ENCODE measurements around the gene TTLL7.

GRCh38 chr1:83836543-83836942, 162.4 kb downstream of the TTLL7 start:
- TF ChIP-seq CTCF (IDR thresholded peaks at IDR 0.05) (no peak), POLR2AphosphoS5 (IDR thresholded peaks at IDR 0.05) (no peak), POLR2A (IDR thresholded peaks at IDR 0.05) (no peak)
